HG02981 (cell line): ENCODE data around the gene WNT5B.
A peak's percentile ranks its signal among the peaks of the same experiment; 100 is the strongest.

Experiments
- ATAC-seq: cut with Tn5 transposase; IDR thresholded peaks from one replicate; pipeline ENCODE4 v1.9.1; 2021; ENCODE audit warnings: mild to moderate bottlenecking, moderate library complexity; ENCODE audit not compliant: unreplicated experiment

WNT5B gene

DNA sequence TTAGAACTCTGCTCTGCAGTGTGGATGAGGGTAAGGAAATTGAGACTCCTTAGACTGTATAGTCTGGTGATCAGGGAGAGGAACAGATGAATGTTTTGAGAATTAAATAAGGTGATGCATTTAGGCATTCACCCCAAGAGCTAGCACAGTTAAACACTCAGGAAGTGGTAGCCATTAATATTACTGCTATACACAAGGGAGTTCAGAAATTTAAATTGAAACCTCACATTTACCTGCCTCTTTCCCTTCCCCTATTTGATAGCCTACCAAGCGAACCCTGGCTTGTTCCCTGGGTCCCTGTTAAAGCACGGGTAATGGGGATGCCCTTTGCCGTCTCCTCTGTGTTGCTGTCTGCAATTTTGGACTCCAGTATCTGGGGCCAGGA is 18.2 kb downstream of the WNT5B start:
- no peak for ATAC-seq

DNA sequence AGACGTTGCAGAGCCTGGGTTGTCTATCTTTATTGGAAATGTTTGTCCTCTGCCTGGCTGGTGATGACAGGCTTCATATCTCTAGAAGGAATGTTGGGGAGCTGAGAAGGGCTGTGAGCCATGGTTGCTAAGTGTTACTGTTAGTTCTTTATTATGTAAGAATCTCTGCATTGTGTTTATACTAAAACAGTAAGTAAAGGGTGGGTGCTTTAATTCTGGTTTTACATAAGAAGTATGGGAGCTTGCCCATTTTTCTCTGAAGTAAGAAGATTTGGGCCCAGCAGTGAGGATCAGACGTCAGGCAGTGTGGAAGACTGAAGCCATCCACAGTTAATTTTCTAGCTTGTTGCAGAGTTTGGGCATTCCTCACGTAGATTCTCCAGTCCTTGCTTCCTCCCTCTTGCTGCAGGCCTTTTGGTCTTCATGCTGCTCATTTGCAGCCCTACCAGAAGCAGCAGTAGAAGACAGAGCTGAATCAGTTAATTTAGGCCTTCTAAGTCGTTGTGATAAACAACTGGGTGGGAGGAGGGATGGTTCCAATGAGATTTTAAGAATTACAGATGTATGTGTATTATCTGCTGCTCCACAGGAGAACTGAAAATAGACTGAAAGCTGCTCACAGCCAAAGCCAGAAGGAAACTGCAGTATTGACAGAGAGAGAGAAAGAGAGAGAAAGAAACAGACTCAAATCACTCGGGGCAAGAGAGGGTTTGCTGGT is 21.4 kb downstream of the WNT5B start:
- no peak for ATAC-seq

DNA sequence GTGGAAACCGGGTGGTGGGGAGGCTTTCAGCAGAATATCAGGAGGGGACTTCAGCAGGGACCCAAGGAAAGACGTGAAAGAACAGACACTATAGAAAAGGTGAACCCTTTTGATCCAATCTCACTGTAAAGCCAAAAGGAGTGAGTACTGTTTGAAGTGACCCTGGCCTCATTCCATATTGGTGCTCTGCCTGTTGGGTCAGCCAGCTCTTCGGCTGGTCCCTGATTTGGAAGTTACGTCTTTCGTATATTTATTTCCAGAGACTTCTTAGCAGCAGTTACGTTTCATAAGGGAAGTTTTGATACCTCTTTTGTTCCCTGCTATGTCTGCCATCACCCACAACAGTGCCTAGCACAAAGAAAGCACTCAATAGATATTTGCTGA is 21.9 kb downstream of the WNT5B start:
- ATAC-seq, result no peak

DNA sequence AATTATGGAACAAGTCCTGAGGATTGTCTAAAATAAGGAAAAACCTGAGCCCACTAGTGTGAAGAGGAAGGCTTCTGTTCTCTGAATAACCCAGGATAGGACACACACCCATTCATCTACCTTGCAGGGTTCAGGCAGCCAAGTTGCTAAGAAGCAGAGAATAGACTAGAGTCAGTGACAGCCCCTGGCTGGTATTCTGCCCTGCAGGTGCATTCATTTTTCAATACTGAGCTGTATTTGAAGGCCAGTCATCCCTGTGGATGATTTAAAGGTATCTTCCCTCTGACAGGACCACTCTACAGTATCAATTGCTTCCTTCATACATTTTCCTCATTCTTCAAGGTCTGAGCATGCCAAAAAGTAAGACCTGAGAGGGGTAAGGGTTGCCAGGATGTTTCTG is 22.9 kb downstream of the WNT5B start:
- no peak for ATAC-seq

DNA sequence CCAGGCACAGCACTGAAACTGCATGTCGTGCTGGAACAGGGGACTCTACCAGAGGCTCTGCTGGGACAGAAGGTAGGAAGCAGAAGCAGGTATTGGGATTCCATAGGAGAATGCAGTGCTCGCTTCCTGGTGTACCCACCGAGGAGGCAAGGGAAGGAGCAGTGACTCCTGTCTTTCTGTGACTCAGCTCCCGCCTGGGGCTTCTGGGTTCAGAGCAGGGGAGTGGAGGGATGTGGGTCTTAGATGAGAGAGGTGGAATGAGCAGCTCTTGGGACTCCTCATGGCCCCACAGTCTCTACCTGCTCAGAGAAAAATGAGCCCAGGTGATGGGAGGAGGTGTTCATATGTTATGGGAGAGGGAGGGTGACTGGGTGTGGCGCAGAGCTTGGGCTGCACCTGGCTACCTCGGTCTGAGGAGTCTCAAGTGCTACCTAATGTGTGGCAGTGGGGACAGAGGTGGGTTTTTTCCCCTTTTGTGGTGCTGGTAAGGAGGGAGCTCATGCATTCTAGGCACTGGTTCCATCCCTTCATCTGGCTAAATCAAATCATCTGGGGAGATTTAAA is 26.3 kb downstream of the WNT5B start:
- ATAC-seq, result no peak

DNA sequence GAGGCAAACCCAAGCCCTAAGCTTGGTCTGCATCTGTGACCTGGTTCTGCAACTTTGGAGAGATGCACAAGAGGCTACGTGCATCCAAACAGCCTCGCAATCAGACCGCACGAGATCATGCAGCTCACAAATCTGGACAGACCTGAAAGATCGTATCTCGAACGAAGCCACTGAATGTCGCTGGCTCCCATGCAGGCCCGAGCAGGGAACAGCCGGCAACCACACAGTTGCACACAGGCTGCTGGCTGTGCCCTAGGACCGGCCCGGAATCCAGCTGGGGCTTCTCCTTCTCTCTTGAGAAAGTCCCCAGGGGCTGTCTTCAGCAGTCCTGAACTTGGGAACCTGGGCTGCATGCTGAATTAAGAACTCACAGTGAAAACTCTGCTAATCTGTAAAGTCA is 27.9 kb downstream of the WNT5B start:
- ATAC-seq, result no peak

DNA sequence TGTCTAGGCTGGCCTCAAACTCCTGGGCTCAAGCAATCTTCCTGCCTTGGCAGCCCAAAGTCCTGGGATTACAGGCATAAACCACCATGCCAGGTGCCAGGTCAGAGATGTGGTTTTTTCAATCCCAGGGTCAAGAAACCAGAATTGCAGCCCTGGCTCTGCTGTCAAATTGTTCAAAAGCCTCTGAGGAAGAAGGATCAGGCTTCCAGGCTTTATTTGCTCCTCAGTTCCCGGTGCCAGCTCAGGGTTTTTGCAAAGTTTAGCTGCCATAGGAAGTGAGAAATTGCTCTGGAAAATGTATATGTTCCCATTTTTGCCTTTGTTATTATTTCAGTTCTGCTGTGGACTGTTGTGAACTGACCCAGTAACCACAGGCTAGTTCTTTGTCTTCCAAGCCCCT is 28.7 kb downstream of the WNT5B start:
- ATAC-seq, result no peak

DNA sequence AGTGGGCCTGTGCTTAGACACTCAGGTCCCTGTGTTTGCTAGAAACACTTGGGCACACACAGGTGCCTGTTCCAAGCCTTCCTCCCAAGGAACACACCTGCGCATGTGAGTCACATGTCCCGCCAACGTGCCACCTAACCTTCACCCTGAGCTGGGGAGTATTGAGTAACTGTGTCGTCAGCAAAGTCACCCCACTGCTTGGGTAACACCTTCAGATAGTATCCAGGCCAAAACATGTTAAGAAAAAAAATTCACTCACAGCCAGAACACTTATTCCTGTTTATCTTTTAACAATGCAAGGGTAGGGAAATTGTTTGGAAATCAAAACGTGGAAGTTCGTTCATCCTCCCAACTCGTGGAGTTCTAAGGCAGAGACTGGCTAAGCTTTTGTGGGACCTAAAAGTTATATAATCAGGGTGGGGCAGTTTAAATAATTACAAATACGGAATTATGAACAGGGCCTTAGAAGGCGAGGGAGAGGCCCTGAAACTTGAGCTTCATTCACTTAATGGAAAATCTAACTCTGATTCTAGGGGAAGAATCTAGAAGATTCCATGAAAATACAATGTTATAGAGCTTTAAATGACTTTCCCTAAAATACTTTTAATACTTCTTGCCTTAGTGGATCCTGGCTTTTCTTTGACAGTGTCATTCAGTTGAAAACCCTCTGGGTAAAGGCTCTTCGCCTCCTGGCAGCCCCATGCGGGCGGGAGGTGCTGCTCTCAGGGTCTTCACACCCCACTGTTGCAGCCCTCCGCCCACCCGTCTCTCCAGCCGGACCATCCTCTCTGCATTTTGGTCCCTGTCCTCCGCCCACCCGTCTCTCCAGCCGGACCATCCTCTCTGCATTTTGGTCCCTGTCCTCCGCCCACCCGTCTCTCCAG is 31.5 kb downstream of the WNT5B start:
- ATAC-seq, result no peak

DNA sequence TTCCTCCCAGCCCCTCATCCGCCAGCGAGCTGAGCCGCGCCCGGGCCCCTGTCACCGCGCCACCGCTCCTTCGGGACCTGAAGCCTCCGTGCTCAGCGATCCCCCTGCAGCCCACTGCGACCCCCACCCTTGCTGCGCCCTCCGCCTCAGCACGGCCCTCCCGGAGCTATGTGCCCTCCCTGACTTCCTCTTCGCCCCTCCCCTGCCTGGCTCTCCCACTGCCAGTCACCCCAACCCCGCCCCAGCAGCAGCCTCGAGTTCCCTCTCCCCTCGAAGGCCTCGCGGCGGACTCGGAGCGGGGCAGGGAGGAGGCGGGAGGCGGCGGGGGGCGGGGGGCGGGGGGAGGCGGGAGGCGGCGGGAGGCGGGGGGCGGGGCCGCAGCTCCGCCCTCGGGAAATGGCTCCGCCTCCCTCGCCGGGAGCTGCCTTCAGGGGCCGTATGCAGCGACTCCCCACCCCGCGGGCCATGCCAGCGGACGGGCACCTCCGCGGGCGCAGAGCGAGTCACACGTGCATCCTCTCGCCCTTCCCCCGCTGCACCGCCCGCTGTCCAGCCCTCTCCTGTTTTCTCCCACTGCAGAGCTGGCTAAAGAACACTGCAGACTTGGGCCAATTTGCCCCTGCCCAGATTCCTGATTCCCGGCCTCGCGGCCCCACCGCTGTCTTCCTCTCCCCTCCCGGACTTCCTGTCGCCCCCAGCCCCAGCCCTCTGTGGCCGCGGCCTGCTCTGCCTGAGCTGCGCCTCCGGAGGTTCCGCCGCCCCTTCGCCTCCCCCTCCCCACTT is 32.7 kb downstream of the WNT5B start:
- peak; percentile 83 for ATAC-seq

DNA sequence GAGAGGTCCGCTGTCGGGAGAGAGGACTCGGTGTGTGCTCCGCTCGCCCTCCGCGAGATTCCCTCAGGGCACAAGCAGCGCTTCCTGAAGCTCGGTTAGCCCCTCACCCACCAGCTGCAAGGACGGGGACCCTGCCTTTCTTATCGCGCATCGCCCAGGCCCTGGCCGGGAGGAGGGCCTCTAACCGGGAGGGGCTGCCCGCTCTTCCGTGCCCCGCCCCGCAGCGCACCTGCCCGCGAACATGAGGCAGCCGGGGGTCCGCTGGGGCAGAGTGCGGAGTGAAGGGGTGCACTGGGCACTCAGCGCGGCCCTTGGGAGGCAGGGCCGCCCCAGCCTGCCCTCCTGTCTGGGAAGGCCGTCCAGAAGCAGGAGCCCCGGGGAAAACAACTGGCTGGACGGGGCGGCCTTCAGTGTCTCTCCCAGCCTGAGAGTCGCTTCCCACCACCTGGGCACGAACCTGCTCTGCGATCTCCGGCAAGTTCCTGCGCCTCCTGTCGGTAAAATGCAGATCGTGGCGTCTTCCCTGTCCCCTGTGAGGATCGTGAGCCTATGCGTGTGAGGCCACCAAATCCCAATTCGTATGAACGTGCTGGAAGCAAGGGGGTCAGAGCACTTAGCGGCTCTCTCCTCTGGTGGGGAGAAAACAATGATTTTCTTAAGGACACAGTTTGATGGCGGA is 33.9 kb downstream of the WNT5B start:
- no peak for ATAC-seq

DNA sequence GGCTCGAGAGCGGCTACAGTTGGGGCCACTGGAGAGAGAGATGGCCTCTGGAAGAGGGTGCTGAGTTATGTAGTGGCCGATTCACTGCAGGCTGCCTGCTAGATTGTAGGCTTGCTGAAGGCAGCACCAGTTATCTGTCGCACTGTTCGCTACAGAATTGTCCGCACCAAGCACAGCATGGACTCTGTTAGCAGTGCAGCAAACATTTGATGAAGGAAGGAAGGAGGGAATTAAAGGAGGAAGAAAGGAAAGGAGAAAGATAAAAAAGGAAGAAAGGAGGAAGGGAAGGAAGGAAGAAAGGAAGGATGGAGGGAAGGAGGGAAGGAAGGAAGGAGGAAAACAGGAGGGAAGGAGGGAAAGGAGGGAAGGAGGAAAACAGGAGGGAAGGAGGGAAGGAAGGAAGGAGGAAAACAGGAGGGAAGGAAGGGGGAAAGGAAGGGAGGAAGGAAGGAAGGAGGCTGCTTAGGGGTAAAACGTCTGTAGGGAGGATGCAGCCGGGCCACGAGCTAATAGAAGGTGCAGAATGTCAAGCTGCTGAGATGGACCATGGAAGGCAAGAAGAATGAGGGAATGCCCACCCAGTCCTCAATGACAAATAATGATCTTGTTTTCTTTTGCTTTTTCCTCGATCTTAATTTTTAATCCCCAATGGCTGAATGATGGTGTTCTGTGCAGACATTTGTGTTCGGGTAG is 34.6 kb downstream of the WNT5B start:
- ATAC-seq, result no peak

DNA sequence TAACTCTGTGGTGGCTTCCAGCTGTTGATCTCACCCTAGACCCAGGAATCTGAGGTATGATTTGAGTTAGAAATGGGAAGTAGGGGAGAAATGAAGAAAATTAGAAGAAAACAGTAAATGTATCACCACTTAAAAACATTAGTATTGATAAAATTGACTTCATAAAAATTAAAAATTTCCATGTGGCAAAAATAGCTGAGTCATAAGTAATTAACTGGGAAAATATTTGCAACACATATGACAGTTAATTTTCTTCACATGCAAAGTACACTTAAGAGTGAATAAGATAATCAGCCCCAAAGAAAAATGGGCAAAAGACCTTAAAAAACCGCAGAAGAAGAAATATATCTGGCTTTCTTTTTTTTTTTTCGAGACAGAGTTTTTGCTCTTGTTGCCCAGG is 36.3 kb downstream of the WNT5B start:
- ATAC-seq, result no peak

DNA sequence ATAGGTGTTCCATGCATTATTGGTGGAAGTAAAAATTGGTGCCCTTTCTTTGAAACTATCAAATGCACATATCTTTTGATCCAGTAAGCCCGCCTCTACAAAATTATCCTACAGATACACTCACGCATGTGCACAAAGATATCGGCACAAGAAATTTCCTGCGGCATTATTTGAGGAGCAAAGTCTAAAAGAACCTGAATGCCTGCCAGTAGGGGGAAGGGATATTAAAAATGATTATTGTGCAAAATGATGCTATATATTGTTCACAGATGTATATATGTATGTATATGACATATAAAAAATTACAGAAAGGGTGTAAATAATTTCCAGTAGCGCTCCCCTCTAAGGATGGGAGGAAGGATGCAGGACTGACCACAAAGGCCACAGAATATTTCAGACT is 37.2 kb downstream of the WNT5B start:
- no peak for ATAC-seq

DNA sequence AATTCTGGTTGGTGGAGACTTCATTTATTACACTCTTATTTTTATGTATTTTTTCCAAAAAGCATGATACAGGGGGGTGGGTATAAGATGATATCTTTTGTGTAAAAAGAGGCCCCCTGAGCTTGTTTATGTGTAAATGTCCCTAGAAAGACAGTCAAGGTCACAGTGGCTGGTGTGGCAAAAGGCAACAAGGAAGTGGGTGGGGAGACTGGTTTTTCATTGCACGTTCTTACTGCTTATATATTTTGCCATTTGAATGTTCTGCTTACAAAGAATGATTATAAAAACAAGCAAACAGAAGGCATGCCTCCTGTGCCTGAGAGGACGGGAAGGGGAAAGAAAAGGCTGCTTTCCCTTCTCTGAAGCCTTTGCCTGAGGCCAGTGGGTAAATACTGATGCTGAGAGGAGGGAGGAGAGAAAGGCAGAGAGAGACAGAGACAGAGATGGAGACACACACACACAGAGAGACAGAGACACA is 37.7 kb downstream of the WNT5B start:
- ATAC-seq, result no peak

DNA sequence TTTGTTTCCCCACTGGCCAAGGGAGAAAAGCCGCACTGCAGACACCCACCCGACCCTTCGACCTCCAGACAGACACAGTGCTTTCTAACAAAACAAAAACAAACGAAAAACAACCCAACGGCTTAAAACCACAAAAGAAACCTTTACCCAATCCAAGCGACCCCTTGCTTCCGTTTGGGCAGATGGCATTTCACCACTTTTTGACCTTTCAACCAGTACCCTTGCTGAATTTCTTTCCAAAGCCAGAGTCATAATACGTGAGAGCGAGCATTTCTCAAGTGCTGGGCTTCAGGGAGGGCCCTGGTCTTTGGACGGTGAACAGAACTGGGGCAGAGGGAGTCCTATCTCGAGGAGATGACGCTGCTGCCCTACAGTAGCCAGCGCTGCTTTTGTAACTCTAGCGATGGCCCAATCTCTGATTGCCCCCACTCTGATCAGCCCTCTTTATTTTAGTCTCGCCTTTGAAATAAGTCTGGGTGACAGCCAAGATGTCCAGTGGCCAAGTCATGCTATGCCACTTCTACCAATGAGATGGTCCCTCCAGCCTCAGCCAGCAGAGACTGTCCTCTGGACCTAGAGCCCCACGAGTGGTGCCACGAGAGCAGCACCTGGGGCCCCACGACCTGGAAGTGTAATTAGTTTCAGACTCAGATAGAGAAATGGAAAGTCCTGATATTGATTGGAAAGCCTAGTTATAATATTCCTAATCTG is 40.0 kb downstream of the WNT5B start:
- ATAC-seq, result no peak

DNA sequence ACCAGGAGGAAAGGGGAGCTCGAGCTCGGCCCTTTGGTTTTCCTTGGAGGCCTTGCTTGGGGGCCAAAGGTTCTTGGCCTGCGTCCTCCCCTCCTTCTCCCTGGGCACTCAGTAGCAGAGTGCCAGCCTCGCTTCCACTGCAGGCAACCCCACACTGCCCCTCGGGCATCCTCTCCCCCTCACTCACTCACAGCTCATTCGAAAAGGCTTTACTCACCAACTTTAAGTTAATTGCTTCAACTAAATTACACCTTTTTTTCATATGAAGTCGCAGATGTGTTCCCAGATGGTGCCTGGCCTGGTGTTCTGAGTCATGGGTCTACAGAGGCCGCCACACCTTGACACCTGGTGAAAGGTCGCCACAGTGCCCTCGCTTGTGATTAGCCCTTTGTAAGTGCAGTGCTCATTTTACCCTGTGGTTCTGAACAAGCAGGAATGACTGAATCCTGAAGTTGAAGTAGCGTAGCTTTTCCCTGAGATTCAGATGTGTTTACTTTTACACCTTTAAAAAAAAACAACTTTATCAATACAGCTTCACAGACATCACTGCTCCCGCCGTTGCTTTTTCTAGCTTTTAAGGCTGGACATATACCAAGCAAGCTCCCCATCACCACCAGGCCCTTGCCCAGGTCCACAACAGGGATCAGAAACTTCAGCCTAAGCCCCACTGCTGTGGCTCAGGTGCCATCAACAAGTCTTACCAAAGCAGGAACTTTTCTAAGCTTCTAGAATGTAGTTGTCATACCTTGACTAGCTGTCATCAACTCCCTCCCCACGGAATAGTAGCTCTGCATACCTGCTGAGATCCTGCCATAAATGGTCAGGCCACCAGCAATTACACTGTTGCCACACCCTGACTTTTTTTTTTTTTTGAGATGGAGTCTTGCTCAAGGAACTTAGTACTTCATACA is 41.6 kb downstream of the WNT5B start:
- no peak for ATAC-seq

DNA sequence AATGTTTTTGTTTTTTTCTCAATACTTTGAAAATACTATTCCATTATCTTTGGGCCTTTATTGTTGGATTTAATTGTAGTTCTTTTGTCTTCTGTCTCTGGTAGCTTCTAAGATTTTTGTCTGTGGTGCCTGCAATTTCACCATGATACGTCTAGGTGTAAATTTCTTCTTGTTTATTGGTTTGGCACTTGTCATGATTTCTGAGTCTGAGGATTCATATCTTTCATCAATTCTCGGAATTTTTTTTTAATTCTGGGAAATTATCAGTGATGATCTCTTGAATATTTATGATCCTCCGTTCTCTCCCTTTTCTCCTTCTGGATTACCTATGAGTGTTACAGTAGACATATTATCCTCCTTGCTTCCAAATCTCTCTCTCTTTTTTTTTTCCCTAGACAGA is 47.0 kb downstream of the WNT5B start:
- ATAC-seq, result no peak

DNA sequence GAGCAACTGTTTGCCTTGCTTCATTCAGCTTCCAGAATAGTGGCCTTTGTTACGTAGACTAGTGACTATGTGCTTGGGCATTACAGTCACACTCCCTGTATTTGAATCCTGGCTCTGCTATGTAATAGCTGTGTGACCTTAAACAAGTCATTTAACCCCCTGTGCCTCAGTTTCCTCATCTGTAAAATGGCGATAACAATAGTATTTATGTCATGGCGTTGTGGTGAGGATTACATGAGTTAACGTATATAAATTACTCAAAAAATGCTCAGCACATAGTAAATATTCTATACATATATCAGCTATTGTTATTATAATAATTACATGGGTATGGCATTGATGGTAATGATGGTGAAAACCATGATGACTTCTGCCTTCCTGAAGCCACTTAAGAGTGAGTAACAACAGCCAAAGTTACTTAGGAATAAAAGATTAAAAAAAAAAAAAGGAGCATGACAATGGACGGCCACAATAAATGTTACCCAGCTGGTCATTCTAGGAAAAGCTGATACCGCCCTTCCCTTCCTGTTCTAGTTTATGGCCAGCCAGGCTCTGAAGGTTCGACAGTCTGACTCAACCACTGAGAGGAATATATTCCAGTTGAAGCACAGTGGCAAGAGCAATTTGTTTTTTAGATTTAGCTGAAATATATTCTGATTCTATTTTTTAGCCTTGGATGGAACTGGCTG is 51.9 kb downstream of the WNT5B start:
- ATAC-seq, result no peak
